Esophagus muscularis mucosa (tissue), 4 donors: ENCODE measurements around the gene DRD5. TPM values are rescaled to one million over a fixed set of nuclear protein-coding genes. Genes with fewer than 3 reads are reported as not detected.
"Not testable (repeated sequence)": the region's sequence is repeated elsewhere in the genome, so short reads cannot be mapped to it uniquely, and the experiment has no call there.

Experiments used
- DNase-seq: peaks from one replicate; pipeline ENCODE4 v3.0.0-alpha.2; 2017; ENCODE audit errors: extremely low spot score
- H3K27ac ChIP-seq, 4 donors: fragments of 200-600 bp; sonication (generic); replicated peaks in 1 of 4; 1 replicate in 3 of 4; 2 replicates in 1 of 4; pipeline ENCODE4 v1.5.1; 2016 to 2019; ENCODE audit warnings: mild to moderate bottlenecking in 1 of 4
- H3K27me3 ChIP-seq, 4 donors: fragments of 200-600 bp; sonication (generic); one replicate each; pipeline versions ENCODE4 v1.5.1 to v1.6.0; 2016 to 2019
- H3K36me3 ChIP-seq, 4 donors: fragments of 200-600 bp; sonication (generic); one replicate each; pipeline ENCODE4 v1.5.1; 2016 to 2019
- H3K4me1 ChIP-seq, 4 donors: fragments of 200-600 bp; sonication (generic); one replicate each; pipeline ENCODE4 v1.5.1; 2016 to 2019
- H3K4me3 ChIP-seq, 4 donors: fragments of 200-600 bp; sonication (generic); 1 replicate in 2 of 4; 2 replicates in 2 of 4; pipeline ENCODE4 v1.5.1; 2016 to 2019; ENCODE audit warnings: mild to moderate bottlenecking in 4 of 4, moderate library complexity in 1 of 4
- H3K9me3 ChIP-seq, 4 donors: fragments of 200-600 bp; sonication (generic); 1 replicate in 3 of 4; 2 replicates in 1 of 4; pipeline ENCODE4 v1.5.1; 2016 to 2019
- EP300 ChIP-seq: sonication (generic); formaldehyde crosslinking; IDR thresholded peaks from one replicate; pipeline ENCODE4 v1.6.1; 2017; ENCODE audit warnings: antibody characterized with exemption
- POLR2A ChIP-seq: fragments of 450-650 bp; IDR thresholded peaks from one replicate; pipeline ENCODE4 v1.6.1; 2017; ENCODE audit warnings: antibody characterized with exemption, moderate library complexity, mild to moderate bottlenecking, low read depth
- POLR2AphosphoS5 ChIP-seq, 2 donors: sonication (generic); formaldehyde crosslinking; IDR thresholded peaks; one replicate each; pipeline ENCODE4 v1.6.1; 2017; ENCODE audit warnings: antibody characterized with exemption in 2 of 2
- WGBS: methylation state at CpG from one replicate; pipeline ENCODE4 v1.1.5; 2018; 5-methylcytosine and 5-hydroxymethylcytosine counted together
- intact Hi-C: fragments of 100-400 bp; cut with DNase I; formaldehyde crosslinking; loops from one replicate; pipeline ENCODE4 v1.15.1; 2023
- total RNA-seq, 4 donors: library from RNA; depleted of rRNA; stranded (reverse); fragments of >200 nt; gene quantifications; one replicate each; pipeline versions ENCODE4 v1.1.0 to v1.2.1, GENCODE V29; 2016
- TF ChIP-seq, protein P1 (sequence below), 3 experiments: fragments of 200-600 bp in 2 of 3; fragments of 450-650 bp in 1 of 3; sonication (generic) in 2 of 3; IDR thresholded peaks; one replicate each; pipeline ENCODE4 v1.5.1; 2017 to 2019; ENCODE audit warnings: antibody characterized with exemption in 3 of 3, mild to moderate bottlenecking in 2 of 3, moderate library complexity in 1 of 3

Gene DRD5
- total RNA-seq: not detected

DNA sequence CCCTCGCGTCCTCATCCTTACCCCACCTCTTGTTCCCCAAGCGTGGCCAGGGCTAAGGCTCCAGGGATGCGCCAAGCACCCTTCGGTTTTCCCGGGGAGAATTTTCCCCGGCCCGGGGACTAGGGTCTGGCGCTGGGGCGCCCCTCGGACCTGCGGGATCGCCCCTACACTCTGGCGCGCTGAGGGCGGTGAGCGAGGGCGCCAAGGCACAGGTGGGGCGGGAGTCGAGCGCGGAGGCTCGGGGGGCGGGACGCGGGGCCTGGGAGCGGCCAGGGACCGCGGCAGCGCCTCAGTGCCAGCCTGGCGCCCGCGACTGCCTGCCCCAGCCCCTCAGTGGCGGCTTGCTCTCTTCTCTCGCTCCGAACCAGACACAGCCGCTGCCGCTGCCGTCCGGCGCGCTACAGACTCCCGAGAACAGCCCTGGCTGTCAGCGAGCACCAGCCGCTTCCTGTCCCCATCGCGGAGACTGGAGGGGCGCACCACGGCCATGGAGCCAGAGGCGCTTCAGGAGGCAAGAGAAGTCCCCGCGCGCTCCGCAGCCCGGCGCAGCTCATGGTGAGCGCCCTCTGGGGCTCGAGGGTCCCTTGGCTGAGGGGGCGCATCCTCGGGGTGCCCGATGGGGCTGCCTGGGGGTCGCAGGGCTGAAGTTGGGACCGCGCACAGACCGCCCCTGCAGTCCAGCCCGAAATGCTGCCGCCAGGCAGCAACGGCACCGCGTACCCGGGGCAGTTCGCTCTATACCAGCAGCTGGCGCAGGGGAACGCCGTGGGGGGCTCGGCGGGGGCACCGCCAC, at the start of gene DRD5:
DRD5 (plus strand) TSS at position 292 of the 793 bp plus-strand sequence; CDS start at position 688, 396 bp downstream.
- WGBS: 5% methylated on average over 17 of the region's 78 CpGs
- Histone ChIP-seq H3K27ac (no peak within 1 kb of the TSS), H3K27me3 (peaks cover 0 to 38% (median 7%) of the 10 kb centered on the region in 4 donors), H3K4me1 (peaks cover 0 to 7% (median 4%) of the 10 kb centered on the region in 4 donors), H3K4me3 (peak within 1 kb of the TSS in 2 of 4 donors; percentile 20 to 22), H3K36me3 (no peaks in the 10 kb centered on the region), H3K9me3 (no peaks in the 10 kb centered on the region)
- TF ChIP-seq POLR2AphosphoS5 (IDR thresholded peaks at IDR 0.05) (no peak), POLR2A (no peak), EP300 (no peak)
- TF ChIP-seq, protein P1, sequence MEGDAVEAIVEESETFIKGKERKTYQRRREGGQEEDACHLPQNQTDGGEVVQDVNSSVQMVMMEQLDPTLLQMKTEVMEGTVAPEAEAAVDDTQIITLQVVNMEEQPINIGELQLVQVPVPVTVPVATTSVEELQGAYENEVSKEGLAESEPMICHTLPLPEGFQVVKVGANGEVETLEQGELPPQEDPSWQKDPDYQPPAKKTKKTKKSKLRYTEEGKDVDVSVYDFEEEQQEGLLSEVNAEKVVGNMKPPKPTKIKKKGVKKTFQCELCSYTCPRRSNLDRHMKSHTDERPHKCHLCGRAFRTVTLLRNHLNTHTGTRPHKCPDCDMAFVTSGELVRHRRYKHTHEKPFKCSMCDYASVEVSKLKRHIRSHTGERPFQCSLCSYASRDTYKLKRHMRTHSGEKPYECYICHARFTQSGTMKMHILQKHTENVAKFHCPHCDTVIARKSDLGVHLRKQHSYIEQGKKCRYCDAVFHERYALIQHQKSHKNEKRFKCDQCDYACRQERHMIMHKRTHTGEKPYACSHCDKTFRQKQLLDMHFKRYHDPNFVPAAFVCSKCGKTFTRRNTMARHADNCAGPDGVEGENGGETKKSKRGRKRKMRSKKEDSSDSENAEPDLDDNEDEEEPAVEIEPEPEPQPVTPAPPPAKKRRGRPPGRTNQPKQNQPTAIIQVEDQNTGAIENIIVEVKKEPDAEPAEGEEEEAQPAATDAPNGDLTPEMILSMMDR (IDR thresholded peaks at IDR 0.05): no peak
- intact Hi-C loops: no loop called here
- DNase-seq: no peak

DNA sequence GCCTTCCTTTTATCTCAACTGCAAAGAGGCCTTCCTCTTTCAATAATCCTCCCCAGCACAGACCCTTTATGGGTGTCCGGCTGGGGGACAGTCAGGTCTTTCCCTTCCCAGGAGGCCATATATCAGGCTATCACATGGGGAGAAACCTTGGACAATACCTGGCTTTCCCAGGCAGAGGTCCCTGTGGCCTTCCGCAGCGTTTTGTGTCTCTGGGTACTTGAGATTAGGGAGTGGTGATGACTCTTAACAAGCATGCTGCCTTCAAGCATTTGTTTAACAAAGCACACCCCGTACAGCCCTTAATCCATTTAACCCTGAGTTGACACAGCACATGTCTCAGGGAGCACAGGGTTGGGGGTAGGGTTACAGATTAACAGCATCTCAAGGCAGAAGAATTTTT, 49.2 kb upstream of the DRD5 start:
- DNase-seq, H3K36me3 ChIP-seq, intact Hi-C loops, H3K27me3 ChIP-seq, H3K9me3 ChIP-seq, H3K27ac ChIP-seq, H3K4me1 ChIP-seq, H3K4me3 ChIP-seq: not testable (repeated sequence)
- WGBS: 63% methylated on average over 2 of the region's 4 CpGs

DNA sequence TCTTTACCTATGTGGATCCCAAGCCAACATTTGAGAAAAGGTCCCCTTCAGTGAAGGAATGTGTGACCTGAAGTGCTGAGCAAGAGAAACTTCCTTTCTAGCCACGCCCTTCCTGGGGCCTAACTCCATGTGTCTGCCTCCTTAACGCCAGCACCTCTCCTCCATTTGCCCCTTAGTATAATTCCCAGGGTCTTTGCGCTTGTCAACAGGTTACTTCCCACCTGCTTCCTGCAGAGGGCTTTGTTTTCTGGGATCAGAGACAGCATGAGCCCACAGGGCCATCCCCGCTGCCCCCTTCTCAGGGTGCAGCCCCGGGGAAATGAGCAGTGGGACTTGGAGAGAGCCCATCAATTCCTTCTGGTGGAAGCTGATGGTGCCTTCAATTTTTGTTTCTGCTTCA, 45.9 kb upstream of the DRD5 start:
- Histone ChIP-seq H3K36me3 (no peaks in the 10 kb centered on the region), H3K27me3 (no peaks in the 10 kb centered on the region), H3K9me3 (no peaks in the 10 kb centered on the region), H3K4me1 (no peaks in the 10 kb centered on the region), H3K27ac (no peak overlapping the region), H3K4me3 (no peak overlapping the region)
- TF ChIP-seq, protein P1 (IDR thresholded peaks at IDR 0.05): no peak
- TF ChIP-seq POLR2AphosphoS5 (IDR thresholded peaks at IDR 0.05) (no peak), POLR2A (no peak), EP300 (no peak)
- WGBS: 80% methylated on average over 5 of the region's 5 CpGs
- intact Hi-C loops: no loop called here
- no peak for DNase-seq

DNA sequence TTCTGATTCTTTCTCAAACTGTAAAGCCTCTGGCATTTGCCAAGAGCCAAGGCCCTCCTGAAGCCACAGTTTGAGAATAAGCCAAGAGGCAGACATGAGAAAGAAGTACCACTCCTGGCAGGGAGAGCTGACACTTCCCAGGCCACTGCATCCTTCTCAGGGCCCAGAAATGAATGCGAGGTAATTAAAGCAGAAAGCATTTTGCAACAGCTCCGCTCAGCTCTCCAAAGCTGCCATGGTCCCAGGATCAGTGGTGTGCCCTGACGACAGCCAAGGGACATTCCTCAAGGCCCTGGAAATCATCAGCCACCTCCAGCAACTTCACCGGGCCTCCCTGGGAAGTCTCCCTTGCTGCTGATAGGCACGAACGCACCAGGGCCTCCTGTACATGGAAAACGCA, 44.2 kb upstream of the DRD5 start:
- H3K27me3 ChIP-seq, H3K4me3 ChIP-seq, H3K27ac ChIP-seq, H3K4me1 ChIP-seq, H3K9me3 ChIP-seq, H3K36me3 ChIP-seq, intact Hi-C loops, DNase-seq: not testable (repeated sequence)
- 36% methylated on average over 7 of the region's 7 CpGs for WGBS

DNA sequence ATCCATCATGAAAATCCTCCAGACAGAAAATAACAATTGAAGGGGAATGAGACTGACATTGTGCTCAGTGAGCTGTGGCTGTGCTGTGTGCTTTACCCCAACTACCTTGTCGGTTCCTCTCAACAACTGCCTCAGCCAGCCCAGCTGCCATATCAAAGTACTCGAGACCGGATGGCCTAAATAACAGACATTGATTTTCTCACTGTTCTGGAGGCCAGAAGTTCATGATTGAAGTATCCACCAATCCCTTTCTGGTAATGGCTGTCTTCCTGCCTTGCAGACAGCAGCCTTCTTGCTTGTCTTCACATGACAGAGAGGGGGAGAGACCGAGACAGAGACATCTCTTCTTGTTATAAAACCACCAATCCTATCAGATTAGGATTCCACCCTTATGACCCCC, 37.6 kb upstream of the DRD5 start:
- DNase-seq, H3K4me1 ChIP-seq, intact Hi-C loops, H3K36me3 ChIP-seq, H3K9me3 ChIP-seq, H3K27me3 ChIP-seq, H3K4me3 ChIP-seq, H3K27ac ChIP-seq: not testable (repeated sequence)
- 97% methylated on average over 4 of the region's 4 CpGs for WGBS

DNA sequence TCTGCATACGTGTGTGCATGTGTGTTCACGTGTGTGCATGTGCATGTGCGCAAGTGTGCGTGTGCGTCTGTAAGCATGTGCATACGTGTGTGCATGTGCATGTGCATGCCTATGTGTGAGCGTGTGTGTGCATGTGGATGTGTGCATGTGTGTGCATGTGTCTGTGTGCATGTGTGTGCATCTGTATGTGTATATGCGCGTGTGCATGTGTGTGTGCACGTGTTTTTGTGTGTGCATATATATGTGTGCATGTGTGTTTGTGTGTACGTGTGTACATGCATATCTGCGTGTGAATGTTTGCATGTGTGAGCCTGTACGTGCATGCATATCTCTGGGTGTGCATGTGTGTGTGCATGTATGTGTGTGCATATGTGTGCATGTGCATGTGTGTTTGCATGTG, 35.7 kb upstream of the DRD5 start:
- intact Hi-C loops: no loop called here
- no peaks in the 10 kb centered on the region for H3K9me3 ChIP-seq
- TF ChIP-seq, protein P1 (IDR thresholded peaks at IDR 0.05): no peak
- TF ChIP-seq EP300 (no peak), POLR2AphosphoS5 (IDR thresholded peaks at IDR 0.05) (no peak), POLR2A (no peak)
- H3K4me1 ChIP-seq: no peaks in the 10 kb centered on the region
- H3K27ac ChIP-seq: no peak overlapping the region
- no peaks in the 10 kb centered on the region for H3K36me3 ChIP-seq
- no peak overlapping the region for H3K4me3 ChIP-seq
- no peak for DNase-seq
- WGBS: 94% methylated on average over 10 of the region's 13 CpGs
- no peaks in the 10 kb centered on the region for H3K27me3 ChIP-seq
